K562 (cell line): ENCODE measurements around the gene NPAS2. TPM values are rescaled to one million over a fixed set of nuclear protein-coding genes. Genes with fewer than 3 reads are reported as not detected.

Source experiments
- ATAC-seq: fragments of 200-7000 bp; cut with Tn5 transposase; 3 replicates; pipeline ENCODE4 v1.9.1; 2020; ENCODE audit warnings: moderate library complexity
- BruUV-seq: library from RNA; stranded (reverse); fragments of 400-500 nt; replicated peaks from 2 replicates; lab custom pipeline; 2021; lab: Mats Ljungman, UMichigan
- CTCF ChIA-PET: fragments of 300-600 bp; formaldehyde crosslinking; extraction: SDS; loops from one replicate; lab custom pipeline; 2021; ENCODE audit warnings: low intra/inter-chr PET ratio; lab: Yijun Ruan, JAX
- POLR2A ChIA-PET: fragments of 300-600, 350-650 bp; sonication (Branson Sonifier 250); formaldehyde crosslinking; extraction: SDS; loops from one replicate; lab custom pipeline; 2021; ENCODE audit warnings: antibody characterized with exemption, inconsistent platforms; lab: Yijun Ruan, JAX
- DNase-seq, 4 experiments: peaks; one replicate each; pipeline versions ENCODE4 v3.0.0 to v3.0.0-alpha.2; 2011 to 2018; ENCODE audit warnings: low spot score in 3 of 4, mixed read lengths in 3 of 4; ENCODE audit errors: extremely low read depth in 1 of 4
- FAIRE-seq: peaks from 2 replicates; lab custom pipeline; 2011; peaks lifted over from hg19 to GRCh38; lab: Jason Lieb, UNC
- H2AFZ ChIP-seq: 2 replicates; pipeline ENCODE4 v1.6.0; 2011; ENCODE audit warnings: low read depth, low read length, control low read depth, inconsistent platforms
- H3K27ac ChIP-seq: fragments of 200-600 bp; 3 replicates; pipeline ENCODE4 v1.8.0; 2011; ENCODE audit warnings: low read depth, mild to moderate bottlenecking, control low read depth, inconsistent platforms, low read length, moderate library complexity, mixed read lengths; ENCODE audit errors: extremely low read depth
- H3K27me3 ChIP-seq, 2 experiments: fragments of 300-600 bp in 1 of 2; 2 replicates in 1 of 2; 3 replicates in 1 of 2; pipeline versions ENCODE4 v1.6.0 to v1.8.0; 2011; ENCODE audit warnings: inconsistent platforms in 2 of 2, low read length in 2 of 2, mild to moderate bottlenecking in 1 of 2, mixed read lengths in 1 of 2, moderate library complexity in 1 of 2; ENCODE audit not compliant: control insufficient read depth in 2 of 2, insufficient read depth in 2 of 2
- H3K36me3 ChIP-seq: fragments of 300-600 bp; 3 replicates; pipeline ENCODE4 v1.8.0; 2011; ENCODE audit warnings: mild to moderate bottlenecking, low read length, inconsistent platforms; ENCODE audit not compliant: control insufficient read depth, insufficient read depth
- H3K4me1 ChIP-seq, 2 experiments: fragments of 200-600 bp in 1 of 2; replicated peaks in 1 of 2; 2 replicates in 1 of 2; 3 replicates in 1 of 2; pipeline versions ENCODE4 v1.5.1 to v1.8.0; 2011; ENCODE audit warnings: inconsistent platforms in 2 of 2, low read length in 2 of 2, mild to moderate bottlenecking in 1 of 2, mixed read lengths in 1 of 2, moderate library complexity in 1 of 2; ENCODE audit not compliant: control insufficient read depth in 2 of 2, insufficient read depth in 2 of 2
- H3K4me2 ChIP-seq: 2 replicates; pipeline ENCODE4 v1.6.1; 2011; ENCODE audit warnings: low read length, control low read depth, inconsistent platforms, mixed read lengths; ENCODE audit not compliant: insufficient read depth
- H3K4me3 ChIP-seq: fragments of 200-600 bp; sonication (generic), shearing (Covaris generic); 2 replicates; pipeline ENCODE4 v1.5.1; 2016; ENCODE audit warnings: control low read depth, inconsistent platforms
- H3K79me2 ChIP-seq: fragments of 200-600 bp; 3 replicates; pipeline ENCODE4 v1.8.0; 2011; ENCODE audit warnings: low read length, inconsistent platforms; ENCODE audit not compliant: control insufficient read depth, insufficient read depth
- H3K9ac ChIP-seq, 2 experiments: 2 replicates each; pipeline versions ENCODE4 v1.6.0 to v1.6.1; 2011; ENCODE audit warnings: low read depth in 2 of 2, low read length in 2 of 2, control low read depth in 1 of 2, inconsistent platforms in 1 of 2, mild to moderate bottlenecking in 1 of 2, mixed read lengths in 1 of 2; ENCODE audit not compliant: insufficient read depth in 1 of 2
- H3K9me1 ChIP-seq: one replicate; pipeline ENCODE4 v1.6.0; 2011; ENCODE audit warnings: inconsistent platforms, mild to moderate bottlenecking, low read length, moderate library complexity; ENCODE audit not compliant: control insufficient read depth, insufficient read depth
- H3K9me3 ChIP-seq: replicated peaks from 2 replicates; pipeline ENCODE4 v1.5.1; 2011; ENCODE audit warnings: low read depth, low read length, inconsistent platforms; ENCODE audit not compliant: control insufficient read depth, insufficient read depth
- H4K20me1 ChIP-seq: replicated peaks from 2 replicates; pipeline ENCODE4 v1.6.1; 2011; ENCODE audit warnings: low read length, inconsistent platforms, mixed read lengths; ENCODE audit not compliant: control insufficient read depth, insufficient read depth
- DACH1 ChIP-seq: fragments of 450-650 bp; IDR thresholded peaks from 2 replicates; pipeline ENCODE4 v1.6.1; 2018; ENCODE audit not compliant: partially characterized antibody
- ELF2 ChIP-seq: fragments of 250-450 bp; sonication (Bioruptor Pico); IDR thresholded peaks from 2 replicates; pipeline ENCODE4 v1.5.0; 2021; ENCODE audit warnings: mild to moderate bottlenecking
- MGA ChIP-seq: fragments of 450-650 bp; IDR thresholded peaks from 2 replicates; pipeline ENCODE4 v1.6.1; 2016; ENCODE audit warnings: mild to moderate bottlenecking, moderate library complexity
- NCOA4 ChIP-seq: fragments of 450-650 bp; IDR thresholded peaks from 2 replicates; pipeline ENCODE4 v1.6.1; 2018; ENCODE audit warnings: mild to moderate bottlenecking; ENCODE audit not compliant: partially characterized antibody
- PHF21A ChIP-seq: fragments of 450-650 bp; IDR thresholded peaks from 2 replicates; pipeline ENCODE4 v1.6.1; 2017; ENCODE audit warnings: low read depth, borderline replicate concordance
- PREB ChIP-seq: sonication (generic); formaldehyde crosslinking; IDR thresholded peaks from 2 replicates; pipeline ENCODE4 v1.8.1; 2023; ENCODE audit warnings: mild to moderate bottlenecking, missing genetic modification reagents
- TCF3 ChIP-seq: sonication (generic); formaldehyde crosslinking; IDR thresholded peaks from 2 replicates; pipeline ENCODE4 v1.4.0; 2020; ENCODE audit warnings: mild to moderate bottlenecking, missing genetic modification reagents
- TFAM ChIP-seq: fragments of 250-450 bp; sonication (Bioruptor Pico); conservative IDR thresholded peaks from 2 replicates; pipeline ENCODE4 v1.5.0; 2021; ENCODE audit warnings: mild to moderate bottlenecking, moderate library complexity
- TSC22D4 ChIP-seq: fragments of 450-650 bp; IDR thresholded peaks from 2 replicates; pipeline ENCODE4 v1.6.1; 2016; ENCODE audit warnings: missing genetic modification characterization, missing biosample characterization, control low read depth
- ZNF174 ChIP-seq: fragments of 250-450 bp; sonication (Bioruptor Pico); IDR thresholded peaks from 2 replicates; pipeline ENCODE4 v1.4.0; 2020; ENCODE audit warnings: mild to moderate bottlenecking
- WGBS: fragments of 100-300 bp; shearing (Covaris generic); methylation state at CpG from one replicate; pipeline ENCODE4 v1.1.6; 2016; ENCODE audit warnings: low coverage, mixed read lengths; ENCODE audit not compliant: insufficient coverage; ENCODE audit errors: missing lambda C conversion rate; 5-methylcytosine and 5-hydroxymethylcytosine counted together
- in situ Hi-C: fragments of 300-500 bp; cut with MboI; formaldehyde crosslinking; loops from 4 replicates; pipeline ENCODE4 v1.15.0; 2018; ENCODE audit warnings: inconsistent platforms, mixed read lengths
- intact Hi-C: fragments of 100-400 bp; cut with micrococcal nuclease; formaldehyde crosslinking; loops from 2 replicates; pipeline ENCODE4 v1.14.2; 2022
- polyA plus RNA-seq, 8 experiments: library from polyadenylated mRNA; depleted of rRNA in 4 of 8; stranded (reverse) in 5 of 8; unstranded in 3 of 8; fragments of >200 nt; fragmentation: Nextera tagmentation in 2 of 8; fragmentation: Illumina TruSeq in 1 of 8; extraction: Ambion mirVana in 2 of 8; extraction: Trizol in 1 of 8; gene quantifications; 2 replicates each; pipeline versions ENCODE4 v1.2.1 to v1.2.3, GENCODE V29; 2011 to 2014; ENCODE audit warnings: inconsistent platforms in 1 of 8, missing spikeins in 1 of 8
- total RNA-seq, 7 experiments: library from RNA; depleted of rRNA in 6 of 7; stranded (reverse); fragments of >200 nt in 6 of 7; fragmentation: Illumina TruSeq in 2 of 7; extraction: Trizol in 2 of 7; gene quantifications; 2 replicates each; pipeline versions ENCODE4 v1.2.1 to v1.2.3, GENCODE V29; 2011 to 2021; ENCODE audit warnings: low replicate concordance in 1 of 7

Gene NPAS2
- total and polyA plus RNA-seq, 9 of the 15 experiments (the other 6 are each of a cell fraction or from before 2014, with no cell fraction given): 0.06 to 0.29 (median 0.07) TPM; not detected in 5

- POLR2A ChIA-PET: interaction anchor here (0.6 to 2.3 kb wide), 6 partner anchors 9 to 415 kb away, joined by 3 to 8 read pairs (median 3); partner anchors contain the start of gene TBC1D8
- intact Hi-C loops: loop anchor here (10.0 kb wide), 1 partner anchor 374 kb away; no protein-coding TSS in a partner anchor
- no TSS peak for BruUV-seq
- TF ChIP-seq ELF2 (CRISPR knock-in tag) (no peak), MGA (no peak), NCOA4 (no peak), PHF21A (no peak), TSC22D4 (no peak), ZNF174 (no peak), PREB (CRISPR knock-in tag) (no peak), DACH1 (no peak), TCF3 (CRISPR knock-in tag) (no peak), TFAM (CRISPR knock-in tag) (no peak)
These were observed 211.1 kb downstream of the NPAS2 start for GRCh38 chr2:101030866-101031554.

More at GRCh38 chr2:101030866-101031554, 211.1 kb downstream of the NPAS2 start:
- H3K9ac ChIP-seq: no peak overlapping the region
- 5% methylated on average over 10 of the region's 10 CpGs for WGBS
- no peak for DNase-seq
- in situ Hi-C loops: loop anchor here (10.0 kb wide), 1 partner anchor 304 kb away; no protein-coding TSS in a partner anchor
- no peaks in the 10 kb centered on the region for H3K79me2 ChIP-seq
- peaks cover 9 to 47% of the 10 kb centered on the region in 2 experiments; a peak in 3 of 5 replicates for H3K27me3 ChIP-seq
- H2AFZ ChIP-seq: no peak overlapping the region
- no peaks in the 10 kb centered on the region for H3K9me3 ChIP-seq
- no peak overlapping the region for H3K4me2 ChIP-seq
- CTCF ChIA-PET: no interaction called here
- no peaks in the 10 kb centered on the region for H4K20me1 ChIP-seq
- H3K4me1 ChIP-seq: no peaks in the 10 kb centered on the region; a peak in 2 of 5 replicates
- no peaks in the 10 kb centered on the region for H3K36me3 ChIP-seq
- no peak overlapping the region for H3K4me3 ChIP-seq
- H3K9me1 ChIP-seq: no peaks in the 10 kb centered on the region
- no peak overlapping the region for H3K27ac ChIP-seq
- no peak for FAIRE-seq
- ATAC-seq: no peak
